KMS-11 (cell line): ENCODE results near the gene POFUT1.

ENCODE experiments used
- H2AFZ ChIP-seq: fragments of 200-600 bp; sonication (generic); 2 replicates; pipeline ENCODE4 v1.6.1; 2016; ENCODE audit warnings: antibody characterized with exemption, mixed run types, low read depth
- H3K27ac ChIP-seq: fragments of 200-600 bp; sonication (generic); 2 replicates; pipeline ENCODE4 v1.6.1; 2016; ENCODE audit warnings: mild to moderate bottlenecking, mixed run types
- H3K27me3 ChIP-seq: fragments of 200-600 bp; sonication (generic); 2 replicates; pipeline ENCODE4 v1.6.1; 2017; ENCODE audit warnings: mild to moderate bottlenecking, low read depth, mixed run types, moderate library complexity; ENCODE audit not compliant: insufficient read depth
- H3K36me3 ChIP-seq: fragments of 200-600 bp; sonication (generic); 2 replicates; pipeline ENCODE4 v1.6.1; 2017; ENCODE audit warnings: mild to moderate bottlenecking, mixed run types; ENCODE audit not compliant: insufficient read depth
- H3K4me1 ChIP-seq: fragments of 200-600 bp; sonication (generic); 2 replicates; pipeline ENCODE4 v1.6.1; 2016; ENCODE audit warnings: mild to moderate bottlenecking, low read depth, mixed run types; ENCODE audit not compliant: poor library complexity, severe bottlenecking
- H3K4me2 ChIP-seq: fragments of 200-600 bp; sonication (generic); 2 replicates; pipeline ENCODE4 v1.7.0; 2016; ENCODE audit warnings: mild to moderate bottlenecking, mixed run types
- H3K4me3 ChIP-seq: fragments of 200-600 bp; sonication (generic); IDR thresholded peaks from 2 replicates; pipeline ENCODE4 v1.6.1; 2017; ENCODE audit warnings: low read depth, low read length, mixed read lengths; ENCODE audit not compliant: insufficient read depth
- H3K79me2 ChIP-seq: fragments of 200-600 bp; sonication (generic); 2 replicates; pipeline ENCODE4 v1.6.1; 2016; ENCODE audit warnings: low read depth, mixed run types; ENCODE audit not compliant: insufficient read depth
- H3K9ac ChIP-seq: fragments of 200-600 bp; sonication (generic); 2 replicates; pipeline ENCODE4 v1.6.1; 2016; ENCODE audit warnings: mild to moderate bottlenecking, mixed run types
- H4K20me1 ChIP-seq: fragments of 200-600 bp; sonication (generic); 2 replicates; pipeline ENCODE4 v1.6.1; 2016; ENCODE audit warnings: mild to moderate bottlenecking, mixed run types; ENCODE audit not compliant: insufficient read depth
- TF ChIP-seq, protein P1 (sequence below): fragments of 200-600 bp; sonication (generic); conservative IDR thresholded peaks from 2 replicates; pipeline ENCODE4 v1.6.1; 2017; ENCODE audit warnings: low read depth, mild to moderate bottlenecking, antibody characterized with exemption, low read length, moderate library complexity, mixed read lengths

Gene POFUT1

DNA sequence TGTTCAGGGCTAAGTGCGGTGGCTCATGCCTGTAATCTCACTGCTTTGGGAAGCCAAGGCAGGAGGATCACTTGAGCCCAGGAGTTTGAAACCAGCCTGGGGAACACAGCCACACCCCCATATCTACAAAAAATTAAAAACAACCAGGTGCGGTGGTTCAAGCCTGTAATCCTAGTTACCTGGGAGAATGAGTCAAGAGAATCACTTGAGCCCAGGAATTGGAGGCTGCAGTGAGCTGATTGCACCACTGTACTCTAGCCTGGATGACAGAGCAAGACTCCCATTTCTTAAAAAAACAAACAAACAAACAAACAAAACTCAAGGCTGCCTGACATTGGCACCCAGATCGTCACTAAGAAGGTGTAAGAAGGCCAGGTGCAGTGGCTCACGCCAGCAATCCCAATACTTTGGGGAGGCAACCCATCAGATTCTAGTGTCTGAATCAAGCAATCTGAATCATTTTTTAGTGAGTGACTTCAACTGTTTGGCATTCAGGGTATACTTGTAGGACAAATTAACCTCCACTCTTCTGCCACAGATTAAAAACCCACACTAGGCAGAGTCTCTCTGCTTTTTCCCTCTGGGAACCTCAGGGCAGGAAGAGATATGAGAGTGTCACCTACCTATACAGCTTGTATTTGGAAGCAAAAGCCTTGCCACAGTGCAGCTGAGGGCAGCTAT lies 6.2 kb upstream of the POFUT1 start:
- Histone ChIP-seq H3K27ac (no peak overlapping the region), H3K4me1 (peaks cover 35% of the 10 kb centered on the region), H3K4me2 (no peak overlapping the region), H3K27me3 (no peaks in the 10 kb centered on the region), H3K36me3 (peaks cover 9% of the 10 kb centered on the region; the same call in 1 of the 2 replicates), H3K9ac (no peak overlapping the region), H3K4me3 (no peak overlapping the region), H2AFZ (no peak overlapping the region), H4K20me1 (peaks cover 6% of the 10 kb centered on the region; the same call in 1 of the 2 replicates), H3K79me2 (peaks cover 49% of the 10 kb centered on the region)
- TF ChIP-seq, protein P1, sequence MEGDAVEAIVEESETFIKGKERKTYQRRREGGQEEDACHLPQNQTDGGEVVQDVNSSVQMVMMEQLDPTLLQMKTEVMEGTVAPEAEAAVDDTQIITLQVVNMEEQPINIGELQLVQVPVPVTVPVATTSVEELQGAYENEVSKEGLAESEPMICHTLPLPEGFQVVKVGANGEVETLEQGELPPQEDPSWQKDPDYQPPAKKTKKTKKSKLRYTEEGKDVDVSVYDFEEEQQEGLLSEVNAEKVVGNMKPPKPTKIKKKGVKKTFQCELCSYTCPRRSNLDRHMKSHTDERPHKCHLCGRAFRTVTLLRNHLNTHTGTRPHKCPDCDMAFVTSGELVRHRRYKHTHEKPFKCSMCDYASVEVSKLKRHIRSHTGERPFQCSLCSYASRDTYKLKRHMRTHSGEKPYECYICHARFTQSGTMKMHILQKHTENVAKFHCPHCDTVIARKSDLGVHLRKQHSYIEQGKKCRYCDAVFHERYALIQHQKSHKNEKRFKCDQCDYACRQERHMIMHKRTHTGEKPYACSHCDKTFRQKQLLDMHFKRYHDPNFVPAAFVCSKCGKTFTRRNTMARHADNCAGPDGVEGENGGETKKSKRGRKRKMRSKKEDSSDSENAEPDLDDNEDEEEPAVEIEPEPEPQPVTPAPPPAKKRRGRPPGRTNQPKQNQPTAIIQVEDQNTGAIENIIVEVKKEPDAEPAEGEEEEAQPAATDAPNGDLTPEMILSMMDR, result no peak

- Histone ChIP-seq H3K27me3 (no peaks in the 10 kb centered on the region), H2AFZ (no peak overlapping the region), H3K79me2 (peaks cover 54% of the 10 kb centered on the region), H3K4me3 (no peak overlapping the region), H3K4me2 (no peak overlapping the region), H3K36me3 (peaks cover 9% of the 10 kb centered on the region; the same call in 1 of the 2 replicates), H3K4me1 (peaks cover 36% of the 10 kb centered on the region), H3K9ac (no peak overlapping the region), H4K20me1 (peaks cover 6% of the 10 kb centered on the region; the same call in 1 of the 2 replicates), H3K27ac (no peak overlapping the region)
- TF ChIP-seq, protein P1, result no peak
These were observed 5.7 kb upstream of the POFUT1 start for GRCh38 chr20:32201977-32202363.

DNA sequence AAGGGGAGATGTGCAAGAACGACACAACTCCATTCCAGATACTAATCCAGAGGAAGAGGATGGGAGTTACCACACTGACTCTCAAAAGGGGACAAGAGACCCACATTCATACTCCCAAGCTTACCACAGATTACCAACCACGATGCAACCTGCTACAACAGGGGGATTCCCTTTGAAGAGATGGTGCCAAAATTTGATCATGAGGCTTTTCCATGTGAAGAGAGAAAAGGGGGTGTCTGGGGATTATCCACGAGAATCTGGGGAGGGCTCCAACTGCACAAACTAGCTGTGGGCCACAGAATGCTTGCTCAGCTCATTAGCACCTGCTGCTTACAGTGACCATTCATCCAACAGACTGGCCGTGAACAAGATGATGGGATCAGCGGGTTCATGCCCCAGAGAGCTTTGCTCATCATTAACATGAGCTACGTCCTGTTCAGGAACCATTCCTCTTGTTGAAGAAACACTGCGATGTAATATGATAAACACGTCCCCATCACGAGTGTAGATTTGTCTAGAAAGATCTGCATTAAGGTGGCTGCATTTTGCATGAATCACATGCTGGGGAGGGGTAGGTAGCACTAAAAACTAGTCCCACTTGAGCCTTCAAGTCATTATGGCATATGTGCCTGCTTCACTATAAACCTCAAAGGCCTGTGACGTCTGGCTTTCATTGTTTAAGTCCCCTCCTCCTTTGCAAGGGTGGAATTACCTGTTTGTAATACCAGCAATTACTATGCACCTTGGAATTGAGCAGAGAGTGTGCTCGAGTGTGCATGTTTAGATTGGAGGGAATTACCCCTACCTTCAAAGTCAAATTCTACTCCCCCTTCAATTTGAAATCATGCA lies 4.1 kb upstream of the POFUT1 start:
- Histone ChIP-seq H3K9ac (no peak overlapping the region), H3K27ac (no peak overlapping the region), H3K4me2 (peak overlapping the region; percentile 11; the same call in 1 of the 2 replicates), H3K4me1 (peaks cover 39% of the 10 kb centered on the region), H2AFZ (no peak overlapping the region), H3K27me3 (no peaks in the 10 kb centered on the region), H3K79me2 (peaks cover 68% of the 10 kb centered on the region), H4K20me1 (peaks cover 6% of the 10 kb centered on the region; the same call in 1 of the 2 replicates), H3K4me3 (no peak overlapping the region), H3K36me3 (peaks cover 9% of the 10 kb centered on the region; the same call in 1 of the 2 replicates)
- TF ChIP-seq, protein P1, result no peak

- TF ChIP-seq, protein P1, result no peak
- Histone ChIP-seq H3K4me2 (peak overlapping the region; percentile 95), H3K27ac (no peak overlapping the region), H3K79me2 (peaks cover 76% of the 10 kb centered on the region), H3K27me3 (no peaks in the 10 kb centered on the region), H4K20me1 (peaks cover 6% of the 10 kb centered on the region; the same call in 1 of the 2 replicates), H3K4me3 (no peak overlapping the region), H3K9ac (no peak overlapping the region), H3K36me3 (peaks cover 9% of the 10 kb centered on the region; the same call in 1 of the 2 replicates), H3K4me1 (peaks cover 48% of the 10 kb centered on the region), H2AFZ (no peak overlapping the region)
These were observed 3.2 kb upstream of the POFUT1 start for GRCh38 chr20:32204205-32205109.
